GM19025 (cell line): Measurements from ENCODE around the gene CEACAM16.

Experiments
- ATAC-seq: cut with Tn5 transposase; IDR thresholded peaks from one replicate; pipeline ENCODE4 v1.9.1; 2021; ENCODE audit warnings: mild to moderate bottlenecking, low read depth, moderate library complexity; ENCODE audit not compliant: unreplicated experiment

The CEACAM16 gene

GRCh38 chr19:44756089-44756562, 57.2 kb downstream of the CEACAM16 start:
- ATAC-seq: no peak

- no peak for ATAC-seq
These were observed 58.2 kb downstream of the CEACAM16 start for GRCh38 chr19:44757057-44757734.

- no peak for ATAC-seq
These were observed 59.0 kb downstream of the CEACAM16 start for GRCh38 chr19:44757735-44758505.

GRCh38 chr19:44758596-44758995, 59.6 kb downstream of the CEACAM16 start:
- no peak for ATAC-seq

GRCh38 chr19:44759083-44759804, 60.3 kb downstream of the CEACAM16 start:
- no peak for ATAC-seq
